ENCODE measurements around the gene CTLA4. TPM values are rescaled to one million over a fixed set of nuclear protein-coding genes. Genes with fewer than 3 reads are reported as not detected.

The CTLA4 gene
- total RNA-seq, 3 donors from 2014 or later, result 0.14 to 0.96 (median 0.51) TPM

DNA sequence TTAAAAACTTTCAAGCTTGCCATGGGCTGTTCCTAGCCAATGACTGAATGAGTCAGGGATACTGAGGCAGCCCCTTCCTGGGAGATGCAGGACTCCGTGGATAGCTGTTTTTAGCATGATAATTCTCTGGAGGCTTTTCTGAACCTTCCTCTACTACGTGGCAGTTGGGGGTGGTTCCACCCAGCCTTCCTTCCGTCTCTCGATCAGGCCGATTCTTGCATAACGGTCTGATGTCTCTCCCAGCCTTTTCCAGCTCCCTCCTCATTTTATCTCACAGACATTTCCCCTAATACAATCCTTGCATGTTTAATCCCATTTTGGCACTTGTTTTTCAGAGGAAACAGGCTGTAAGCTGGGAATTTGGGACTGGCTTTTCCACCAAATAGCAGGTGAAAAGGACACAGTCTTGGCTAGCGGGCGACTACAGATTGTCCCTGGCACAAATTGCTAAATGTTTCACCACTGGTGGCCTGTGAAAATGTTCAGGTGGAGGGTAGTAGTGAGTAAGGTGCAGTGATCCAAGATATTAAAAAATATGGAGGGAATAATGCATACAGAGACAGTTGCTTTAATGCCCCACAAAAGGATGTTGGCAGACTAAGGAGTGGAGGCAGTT is 21.0 kb upstream of the CTLA4 start:
- Histone ChIP-seq H3K36me3 (ENCODE audit: low read depth) (no peaks in the 10 kb centered on the region), H3K9me3 (no peaks in the 10 kb centered on the region), H3K4me3 (no peak overlapping the region), H3K4me1 (ENCODE audit: low read depth) (no peaks in the 10 kb centered on the region)
- intact Hi-C loops (cut with DNase I, micrococcal nuclease), result no loop called here
- no peak for ATAC-seq
- no peak for TF ChIP-seq CTCF (IDR thresholded peaks at IDR 0.05)
- no peak for DNase-seq

GRCh38 chr2:203849010-203849409 is 18.6 kb upstream of the CTLA4 start:
- no peaks in the 10 kb centered on the region for H3K36me3 ChIP-seq (ENCODE audit: low read depth)
- no peak overlapping the region for H3K4me3 ChIP-seq
- ATAC-seq, result no peak
- DNase-seq, result no peak
- TF ChIP-seq CTCF (IDR thresholded peaks at IDR 0.05), result no peak
- no peaks in the 10 kb centered on the region for H3K4me1 ChIP-seq (ENCODE audit: low read depth)
- intact Hi-C loops (cut with DNase I, micrococcal nuclease), result no loop called here
- H3K9me3 ChIP-seq, result no peaks in the 10 kb centered on the region

GRCh38 chr2:203852760-203853159 is 14.8 kb upstream of the CTLA4 start:
- intact Hi-C loops (cut with DNase I, micrococcal nuclease), result no loop called here
- H3K4me3 ChIP-seq, result no peak overlapping the region
- DNase-seq (no peak), ATAC-seq (no peak)
- TF ChIP-seq CTCF (IDR thresholded peaks at IDR 0.05), result no peak
- no peaks in the 10 kb centered on the region for H3K9me3 ChIP-seq
- H3K36me3 ChIP-seq (ENCODE audit: low read depth), result no peaks in the 10 kb centered on the region
- no peaks in the 10 kb centered on the region for H3K4me1 ChIP-seq (ENCODE audit: low read depth)

- no peak for ATAC-seq
- no peak for TF ChIP-seq CTCF (IDR thresholded peaks at IDR 0.05)
- no peaks in the 10 kb centered on the region for H3K9me3 ChIP-seq
- DNase-seq, result no peak
- intact Hi-C loops (cut with DNase I, micrococcal nuclease), result no loop called here
- H3K36me3 ChIP-seq (ENCODE audit: low read depth), result no peaks in the 10 kb centered on the region
- H3K4me3 ChIP-seq, result no peak overlapping the region
- H3K4me1 ChIP-seq (ENCODE audit: low read depth), result no peaks in the 10 kb centered on the region
Observed at GRCh38 chr2:203853271-203853670, 14.3 kb upstream of the CTLA4 start.

DNA sequence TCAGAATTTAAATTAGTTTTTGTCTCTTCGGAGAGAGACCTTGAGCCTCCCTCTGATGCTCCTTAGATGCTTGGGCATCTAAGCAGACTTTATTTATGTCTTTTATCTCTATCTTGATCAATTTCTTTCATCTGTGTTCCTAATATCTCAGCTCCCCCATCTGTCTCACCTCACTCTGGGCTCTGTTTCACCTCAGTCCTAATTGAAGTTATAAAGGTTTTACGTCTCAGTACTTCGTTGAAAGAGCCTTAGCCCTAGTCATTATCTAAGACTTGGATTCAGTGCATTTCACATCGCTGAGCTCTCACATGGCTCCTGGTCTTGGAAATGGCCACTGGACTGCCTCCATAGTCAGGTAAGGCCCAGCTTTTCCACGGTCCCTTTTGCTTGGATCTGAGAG is 13.8 kb upstream of the CTLA4 start:
- Histone ChIP-seq H3K4me1 (ENCODE audit: low read depth) (no peaks in the 10 kb centered on the region), H3K36me3 (ENCODE audit: low read depth) (no peaks in the 10 kb centered on the region), H3K9me3 (no peaks in the 10 kb centered on the region), H3K4me3 (no peak overlapping the region)
- DNase-seq (no peak), ATAC-seq (no peak)
- TF ChIP-seq CTCF (IDR thresholded peaks at IDR 0.05), result no peak
- intact Hi-C loops (cut with DNase I, micrococcal nuclease), result no loop called here

DNA sequence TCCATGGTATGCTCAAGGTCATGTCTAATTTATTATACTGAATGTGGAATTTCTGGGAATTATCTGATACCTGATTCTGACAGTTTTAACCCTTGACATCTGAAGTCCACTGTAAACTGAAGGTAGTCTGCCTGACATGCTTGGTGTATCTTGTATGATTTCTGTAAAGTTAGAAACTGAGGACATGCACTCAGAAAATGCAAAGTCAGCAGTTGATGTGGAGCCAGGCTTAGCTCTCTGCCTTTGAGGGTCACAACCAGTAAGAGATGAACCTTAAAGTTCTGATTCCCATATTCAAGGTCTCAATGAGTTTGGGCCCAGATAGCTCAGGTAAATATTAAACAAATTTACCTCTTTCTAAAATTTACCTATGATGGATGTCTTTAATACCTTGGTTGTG is 12.3 kb upstream of the CTLA4 start:
- Histone ChIP-seq H3K4me1 (ENCODE audit: low read depth) (no peaks in the 10 kb centered on the region), H3K4me3 (no peak overlapping the region), H3K36me3 (ENCODE audit: low read depth) (no peaks in the 10 kb centered on the region), H3K9me3 (no peaks in the 10 kb centered on the region)
- TF ChIP-seq CTCF (IDR thresholded peaks at IDR 0.05), result no peak
- intact Hi-C loops (cut with DNase I, micrococcal nuclease), result no loop called here
- ATAC-seq, result no peak
- DNase-seq, result no peak

Measured in mucosa of descending colon (tissue), 3 donors.